Measurements from ENCODE around the gene DOK6.

DOK6 gene

GRCh38 chr18:69689121-69689759 is 288.6 kb downstream of the DOK6 start:
- no peak for DNase-seq (ENCODE audit: low read depth)

DNA sequence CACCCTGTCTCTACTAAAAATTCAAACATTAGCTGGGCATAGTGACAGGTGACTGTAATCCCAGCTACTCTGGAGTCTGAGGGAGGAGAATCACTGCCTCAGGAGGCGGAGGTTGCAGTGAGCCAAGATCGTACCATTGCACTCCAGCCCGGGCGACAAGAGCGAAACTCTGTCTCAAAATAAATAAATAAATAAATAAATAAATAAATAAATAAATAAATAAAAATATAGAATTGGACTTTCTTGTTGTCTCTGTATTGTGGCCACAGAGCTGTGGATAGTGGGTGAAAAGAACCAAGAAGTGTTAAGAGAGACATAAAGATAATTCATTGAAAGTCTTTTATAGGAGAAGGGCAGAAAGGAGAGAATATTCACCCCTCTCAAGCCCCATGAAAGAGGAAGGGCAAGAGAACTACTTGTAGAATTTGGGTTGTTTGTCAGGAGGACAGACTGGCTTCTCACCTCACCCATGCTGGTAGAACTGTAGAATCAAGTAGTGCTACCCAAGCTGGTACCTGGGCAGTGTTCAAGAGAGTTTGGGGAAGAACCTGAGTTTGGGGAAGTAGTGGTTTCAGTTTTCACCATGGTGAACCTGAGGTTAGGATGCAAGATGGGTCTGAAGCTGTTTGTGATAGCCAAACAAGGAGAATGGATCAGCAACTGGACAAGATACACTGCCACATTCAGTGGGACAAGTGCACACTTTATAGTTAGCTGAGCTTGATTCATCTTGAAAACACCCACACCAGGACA is 290.5 kb downstream of the DOK6 start:
- no peak for DNase-seq (ENCODE audit: low read depth)

DNA sequence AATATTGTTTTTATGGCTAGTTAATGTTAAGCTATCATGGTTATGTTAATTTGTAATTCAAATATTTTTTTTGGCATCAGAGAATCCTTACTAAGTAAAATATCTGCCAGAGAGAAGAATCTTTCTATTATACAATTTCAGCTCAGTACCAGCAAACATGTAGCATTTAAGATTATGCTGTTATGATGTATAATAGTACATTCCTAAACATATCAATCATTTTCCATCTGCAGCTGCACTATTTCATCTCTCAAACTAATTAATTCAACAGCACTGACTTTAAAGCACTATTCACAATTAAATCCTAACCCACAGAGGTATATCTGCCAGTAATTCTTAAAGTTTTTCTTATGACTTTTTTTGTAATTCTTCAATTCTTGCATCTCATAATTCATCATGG is 296.4 kb downstream of the DOK6 start:
- no peak for DNase-seq (ENCODE audit: low read depth)

DNA sequence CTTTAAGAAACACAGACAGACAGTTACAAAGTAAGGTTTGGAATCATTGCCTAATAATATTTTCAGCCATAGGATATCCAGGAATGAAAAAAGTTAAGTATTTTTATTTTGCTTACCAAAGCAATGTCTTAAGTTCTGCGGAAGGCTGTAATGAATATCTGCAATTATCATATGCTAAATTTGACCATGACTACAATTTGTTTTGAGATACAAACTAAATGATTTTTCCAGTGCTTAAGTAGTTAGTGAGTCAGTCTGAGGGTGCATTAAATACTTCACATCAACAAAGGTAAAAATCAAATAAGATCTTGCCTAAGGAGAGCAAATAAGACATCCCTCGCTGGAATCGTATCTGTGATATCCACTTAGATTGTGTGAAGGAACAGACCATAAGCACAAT is 297.0 kb downstream of the DOK6 start:
- DNase-seq (ENCODE audit: low read depth) = no peak

- no peak for DNase-seq (ENCODE audit: low read depth)
Measured at GRCh38 chr18:69701305-69701704, 300.6 kb downstream of the DOK6 start.

DNA sequence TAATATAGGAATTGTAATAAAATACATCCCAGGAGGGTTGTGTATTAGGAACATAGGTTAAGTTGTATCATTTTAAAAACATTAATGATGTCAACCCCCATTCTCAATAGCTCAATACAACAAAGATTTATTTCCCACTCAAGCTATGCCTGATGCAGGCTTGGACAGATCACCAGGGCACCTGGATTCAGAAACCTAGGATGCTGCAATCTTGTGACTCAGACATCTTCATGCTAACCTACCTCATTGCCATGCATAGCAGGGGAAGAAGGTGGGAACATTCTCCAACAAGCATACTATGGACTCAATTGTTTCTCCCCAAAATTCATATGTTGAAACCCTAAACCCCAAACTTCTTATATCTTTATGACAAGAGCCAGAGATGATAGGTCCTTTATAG is 302.8 kb downstream of the DOK6 start:
- DNase-seq (ENCODE audit: low read depth) = no peak

GRCh38 chr18:69705987-69706386 is 305.3 kb downstream of the DOK6 start:
- DNase-seq (ENCODE audit: low read depth) = no peak

- no peak for DNase-seq (ENCODE audit: low read depth)
Measured at GRCh38 chr18:69708844-69709243, 308.2 kb downstream of the DOK6 start.

- no peak for DNase-seq (ENCODE audit: low read depth)
Measured at GRCh38 chr18:69715191-69715795, 314.6 kb downstream of the DOK6 start.

DNA sequence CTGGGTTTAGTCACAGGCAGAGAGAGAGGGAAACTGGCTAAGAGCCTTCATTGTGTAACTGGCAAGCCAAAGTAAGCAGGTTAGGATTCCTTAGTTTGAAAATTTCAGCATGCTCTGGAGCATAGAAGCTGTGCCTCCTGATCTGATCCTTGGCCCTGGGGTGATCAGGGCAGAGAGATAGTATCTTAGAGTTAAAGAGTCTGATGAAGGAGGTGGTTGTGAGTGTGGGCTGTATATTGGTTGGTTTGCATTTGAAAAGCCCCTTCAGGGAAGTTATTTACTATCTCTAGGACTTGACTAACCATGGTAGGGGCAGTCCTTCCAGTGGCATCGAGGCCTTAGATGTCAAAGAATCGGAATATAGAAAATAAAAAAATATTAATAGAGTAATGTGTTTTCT is 316.9 kb downstream of the DOK6 start:
- no peak for DNase-seq (ENCODE audit: low read depth)

DNA sequence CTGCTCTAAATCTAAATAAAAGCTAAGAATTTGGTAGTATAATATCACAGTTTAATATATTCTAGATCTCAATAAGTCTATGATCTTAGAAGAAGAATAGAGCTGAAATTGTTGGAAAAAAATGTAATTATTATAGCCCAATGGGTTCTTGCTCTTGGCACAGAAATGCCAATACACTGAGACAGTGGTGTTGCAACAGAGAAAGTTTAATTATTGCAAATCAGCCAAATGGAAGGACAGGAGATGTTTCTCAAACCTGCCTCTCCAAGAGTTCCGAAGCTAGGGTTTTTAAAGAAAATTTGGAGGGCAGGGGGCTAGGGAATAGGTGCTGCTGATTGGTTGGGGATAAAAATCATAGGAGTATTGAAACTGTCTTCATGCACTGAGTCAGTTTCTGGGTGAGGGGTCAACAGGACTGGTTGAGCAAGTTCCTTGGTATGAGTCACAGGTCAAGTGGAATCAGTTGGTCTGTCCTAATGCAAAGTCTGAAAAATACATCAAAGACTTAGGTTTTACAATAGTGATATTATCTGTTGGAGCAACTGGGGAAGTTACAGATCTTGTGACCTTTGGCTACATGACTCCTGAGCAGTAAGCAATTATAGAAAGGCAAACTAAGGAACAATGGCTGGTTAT is 318.3 kb downstream of the DOK6 start:
- DNase-seq (ENCODE audit: low read depth) = no peak

GRCh38 chr18:69720422-69720821 is 319.7 kb downstream of the DOK6 start:
- DNase-seq (ENCODE audit: low read depth) = no peak

DNA sequence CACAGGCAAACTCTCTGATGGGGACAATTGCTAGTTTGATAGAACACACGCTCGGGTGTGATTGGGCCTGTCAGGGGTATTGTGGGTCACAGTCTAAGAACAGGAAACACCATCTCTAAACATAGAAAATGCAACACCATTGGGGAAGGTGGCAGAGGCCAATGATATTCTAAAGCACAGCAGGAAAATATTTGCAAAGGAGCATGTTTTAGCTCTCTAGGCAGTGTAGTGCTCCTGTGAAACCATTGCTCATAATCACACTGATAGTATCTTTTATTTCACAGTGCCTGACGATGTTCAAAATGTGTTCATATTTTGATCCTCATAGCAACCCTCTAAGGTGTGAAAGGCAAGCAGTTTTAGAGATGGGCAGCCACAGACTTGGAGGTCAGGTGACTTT is 322.7 kb downstream of the DOK6 start:
- no peak for DNase-seq (ENCODE audit: low read depth)

DNA sequence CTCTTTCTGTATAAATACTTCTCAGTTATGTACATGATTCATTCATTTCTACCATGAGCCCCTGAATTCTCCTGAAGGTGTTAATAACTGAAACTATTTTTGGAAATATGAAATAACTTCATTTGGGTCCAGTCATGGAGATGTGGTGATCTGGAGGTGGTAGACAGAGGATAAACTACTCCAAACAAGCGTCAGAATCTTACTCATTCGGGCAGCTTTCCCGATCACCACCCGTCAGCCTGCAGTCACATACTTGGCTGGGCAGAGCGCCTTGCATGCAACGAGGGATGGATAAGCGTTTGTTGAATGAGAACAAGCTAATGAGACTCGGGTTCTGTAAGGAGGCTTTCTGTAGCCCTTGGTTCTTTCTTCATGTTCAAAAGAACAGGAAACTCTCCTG is 324.3 kb downstream of the DOK6 start:
- no peak for DNase-seq (ENCODE audit: low read depth)

- DNase-seq (ENCODE audit: low read depth) = no peak
Measured at GRCh38 chr18:69725855-69726508, 325.3 kb downstream of the DOK6 start.

- DNase-seq (ENCODE audit: low read depth) = no peak
Measured at GRCh38 chr18:69727912-69728572, 327.4 kb downstream of the DOK6 start.

GRCh38 chr18:69730664-69731063 is 330.0 kb downstream of the DOK6 start:
- DNase-seq (ENCODE audit: low read depth) = no peak

GRCh38 chr18:69734536-69734935 is 333.8 kb downstream of the DOK6 start:
- DNase-seq (ENCODE audit: low read depth) = no peak

GRCh38 chr18:69736730-69737129 is 336.0 kb downstream of the DOK6 start:
- DNase-seq (ENCODE audit: low read depth) = no peak

GRCh38 chr18:69737851-69738250 is 337.2 kb downstream of the DOK6 start:
- DNase-seq (ENCODE audit: low read depth) = no peak

DNA sequence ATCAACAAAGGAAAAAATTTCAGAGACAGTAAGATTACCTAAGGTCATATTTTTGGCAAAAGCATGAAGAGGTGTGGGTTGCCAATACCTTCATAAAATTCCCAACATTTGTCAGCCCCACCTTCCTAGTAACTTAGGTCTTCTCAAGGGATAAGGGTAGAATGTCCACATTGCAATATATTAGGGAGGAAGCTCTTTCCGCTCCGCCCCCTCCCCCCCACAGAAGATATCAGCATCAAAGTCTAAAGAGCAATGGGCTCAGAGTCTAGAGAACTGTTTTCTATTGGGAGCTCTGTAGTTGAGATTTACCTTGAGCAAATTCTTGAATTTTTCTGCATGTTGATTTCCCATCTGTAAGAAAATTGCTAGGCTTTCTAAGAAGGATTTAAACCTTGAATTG is 346.7 kb downstream of the DOK6 start:
- no peak for DNase-seq (ENCODE audit: low read depth)
